Mesenchymal stem cell (in vitro differentiated cells and primary cell): ENCODE data around the gene CUBN.

ENCODE experiments used
- DNase-seq: peaks from one replicate; pipeline ENCODE4 v3.0.0-alpha.2; 2013
- H2AFZ ChIP-seq: one replicate; pipeline ENCODE4 v1.6.1; 2013; ENCODE audit warnings: low read depth, mild to moderate bottlenecking, control low read depth, inconsistent platforms, low read length, moderate library complexity
- H2AK5ac ChIP-seq: 2 replicates; pipeline ENCODE4 v1.6.1; 2013; ENCODE audit warnings: low read length, moderate library complexity, mild to moderate bottlenecking, inconsistent platforms; ENCODE audit not compliant: severe bottlenecking
- H2BK120ac ChIP-seq: one replicate; pipeline ENCODE4 v1.6.1; 2013; ENCODE audit warnings: low read depth, mild to moderate bottlenecking, inconsistent platforms, low read length, moderate library complexity
- H2BK12ac ChIP-seq, 2 experiments: one replicate each; pipeline ENCODE4 v1.6.1; 2013; ENCODE audit warnings: inconsistent platforms in 2 of 2, low read length in 2 of 2, mild to moderate bottlenecking in 2 of 2, moderate library complexity in 2 of 2, control low read depth in 1 of 2
- H2BK15ac ChIP-seq: one replicate; pipeline ENCODE4 v1.6.1; 2013; ENCODE audit warnings: mild to moderate bottlenecking, low read depth, inconsistent platforms; ENCODE audit not compliant: poor library complexity, severe bottlenecking
- H2BK5ac ChIP-seq: 2 replicates; pipeline ENCODE4 v1.6.1; 2013; ENCODE audit warnings: low read depth, mild to moderate bottlenecking, low read length, control low read depth, inconsistent platforms; ENCODE audit not compliant: poor library complexity, severe bottlenecking
- H3K14ac ChIP-seq, 2 experiments: one replicate each; pipeline ENCODE4 v1.6.1; 2013; ENCODE audit warnings: inconsistent platforms in 2 of 2, low read length in 2 of 2, control low read depth in 1 of 2, mild to moderate bottlenecking in 1 of 2, moderate library complexity in 1 of 2
- H3K18ac ChIP-seq, 2 experiments: one replicate each; pipeline ENCODE4 v1.6.1; 2013; ENCODE audit warnings: inconsistent platforms in 2 of 2, low read length in 2 of 2, control low read depth in 1 of 2, low read depth in 1 of 2, mild to moderate bottlenecking in 1 of 2
- H3K23ac ChIP-seq, 2 experiments: one replicate each; pipeline ENCODE4 v1.6.1; 2013; ENCODE audit warnings: inconsistent platforms in 2 of 2, low read length in 2 of 2, mild to moderate bottlenecking in 2 of 2, moderate library complexity in 2 of 2, control low read depth in 1 of 2
- H3K27ac ChIP-seq: 2 replicates; pipeline ENCODE4 v1.5.1; 2013; ENCODE audit warnings: mild to moderate bottlenecking, moderate library complexity, low read length, control low read depth, inconsistent platforms; ENCODE audit not compliant: poor library complexity, severe bottlenecking
- H3K27me3 ChIP-seq, 2 experiments: 2 replicates each; pipeline versions ENCODE4 v1.6.1 to v1.7.0; 2013; ENCODE audit warnings: low read length in 2 of 2, mild to moderate bottlenecking in 2 of 2, moderate library complexity in 2 of 2, control low read depth in 1 of 2, inconsistent platforms in 1 of 2; ENCODE audit not compliant: control insufficient read depth in 1 of 2, insufficient read depth in 1 of 2
- H3K36me3 ChIP-seq, 2 experiments: 2 replicates each; pipeline versions ENCODE4 v1.6.1 to v1.7.0; 2013; ENCODE audit warnings: low read length in 2 of 2, control low read depth in 1 of 2, inconsistent platforms in 1 of 2, low read depth in 1 of 2, mild to moderate bottlenecking in 1 of 2; ENCODE audit not compliant: insufficient read depth in 2 of 2, control insufficient read depth in 1 of 2
- H3K4ac ChIP-seq, 2 experiments: one replicate each; pipeline ENCODE4 v1.6.1; 2013; ENCODE audit warnings: inconsistent platforms in 2 of 2, low read length in 2 of 2, mild to moderate bottlenecking in 2 of 2, moderate library complexity in 2 of 2, control low read depth in 1 of 2, low read depth in 1 of 2
- H3K4me1 ChIP-seq: 2 replicates; pipeline ENCODE4 v1.6.1; 2013; ENCODE audit warnings: low read depth, low read length, control low read depth; ENCODE audit not compliant: control insufficient read depth, insufficient read depth
- H3K4me2 ChIP-seq: 2 replicates; pipeline ENCODE4 v1.6.1; 2013; ENCODE audit warnings: low read length, mild to moderate bottlenecking, inconsistent platforms; ENCODE audit not compliant: poor library complexity, severe bottlenecking
- H3K4me3 ChIP-seq, 2 experiments: 2 replicates each; pipeline versions ENCODE4 v1.5.1 to v1.7.0; 2013; ENCODE audit warnings: low read length in 2 of 2, mild to moderate bottlenecking in 2 of 2, control low read depth in 1 of 2, low read depth in 1 of 2; ENCODE audit not compliant: insufficient read depth in 1 of 2
- H3K79me1 ChIP-seq: replicated peaks from 2 replicates; pipeline ENCODE4 v1.6.1; 2013; ENCODE audit warnings: mild to moderate bottlenecking, control low read depth, low read length, inconsistent platforms; ENCODE audit not compliant: poor library complexity, severe bottlenecking
- H3K9ac ChIP-seq: 2 replicates; pipeline ENCODE4 v1.7.0; 2013; ENCODE audit warnings: mild to moderate bottlenecking, low read length, moderate library complexity
- H3K9me3 ChIP-seq: 2 replicates; pipeline ENCODE4 v1.7.0; 2013; ENCODE audit warnings: mild to moderate bottlenecking, low read length; ENCODE audit not compliant: control insufficient read depth
- H4K8ac ChIP-seq: one replicate; pipeline ENCODE4 v1.6.1; 2013; ENCODE audit warnings: inconsistent platforms, mild to moderate bottlenecking, low read length, moderate library complexity
- H4K91ac ChIP-seq: one replicate; pipeline ENCODE4 v1.6.1; 2013; ENCODE audit warnings: mild to moderate bottlenecking, low read length, inconsistent platforms
- WGBS: methylation state at CpG from one replicate; pipeline ENCODE4 v1.1.7; 2013; ENCODE audit warnings: mixed read lengths; 5-methylcytosine and 5-hydroxymethylcytosine counted together

Gene CUBN

DNA sequence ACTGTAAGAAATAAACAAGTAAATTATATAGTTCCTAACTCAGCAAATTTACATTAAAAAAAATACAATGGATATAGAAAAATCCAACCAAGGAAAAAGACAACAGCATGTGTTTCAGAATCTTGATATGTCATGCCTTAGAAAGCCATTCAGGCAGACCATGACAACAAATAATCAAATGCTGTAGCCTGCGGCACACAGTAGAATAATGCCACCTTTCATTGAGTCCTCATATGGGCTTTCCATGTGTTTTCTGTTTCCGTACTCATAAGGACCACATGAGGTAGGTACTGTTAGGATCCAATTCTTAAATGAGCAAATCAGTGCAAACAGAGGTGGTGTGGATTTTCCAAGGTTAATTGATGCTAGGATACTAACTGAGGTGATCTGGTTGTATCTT lies 138.6 kb downstream of the CUBN start:
- Histone ChIP-seq H3K79me1 (no peaks in the 10 kb centered on the region), H4K8ac (no peak overlapping the region), H2AFZ (no peak overlapping the region), H3K9ac (no peak overlapping the region), H3K4ac (no peak overlapping the region), H4K91ac (no peak overlapping the region), H2BK5ac (no peak overlapping the region), H2BK120ac (no peak overlapping the region), H3K27me3 (no peaks in the 10 kb centered on the region), H3K23ac (no peak overlapping the region), H3K4me3 (no peak overlapping the region), H3K18ac (no peak overlapping the region), H3K4me1 (peaks cover 10% of the 10 kb centered on the region), H3K27ac (no peak overlapping the region), H2AK5ac (no peak overlapping the region), H3K14ac (no peak overlapping the region), H2BK12ac (no peak overlapping the region), H3K9me3 (no peaks in the 10 kb centered on the region), H2BK15ac (no peak overlapping the region), H3K4me2 (no peak overlapping the region), H3K36me3 (peaks cover 0 to 5% of the 10 kb centered on the region in 2 experiments)
- DNase-seq = no peak
- 100% methylated on average over 2 of the region's 2 CpGs for WGBS

DNA sequence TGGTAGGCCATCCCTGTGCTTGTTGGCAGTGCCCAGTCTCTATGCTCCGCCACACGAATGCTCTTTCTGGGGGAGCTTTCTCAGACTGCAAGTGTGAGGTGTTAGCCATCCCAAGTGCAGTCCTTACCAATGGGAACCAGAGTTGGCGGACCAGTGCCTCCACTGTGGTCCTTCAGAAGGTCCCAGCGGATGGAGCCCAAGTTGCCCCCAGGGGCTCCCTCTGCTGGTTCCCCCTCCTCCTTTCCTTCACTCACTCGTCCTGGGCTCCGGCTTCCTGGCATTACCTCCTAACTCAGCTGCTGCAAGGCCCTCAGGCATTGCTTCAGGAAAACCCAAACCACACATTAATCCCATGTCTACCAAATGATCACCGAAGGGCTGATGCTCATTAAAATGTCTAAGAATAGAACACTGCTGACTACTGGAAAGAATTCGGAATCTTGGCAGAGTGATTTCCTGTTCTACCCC lies 139.8 kb downstream of the CUBN start:
- Histone ChIP-seq H2BK15ac (peak overlapping the region; percentile 61), H3K27ac (peak overlapping the region; percentile 7), H3K79me1 (no peaks in the 10 kb centered on the region), H3K9me3 (no peaks in the 10 kb centered on the region), H2AFZ (no peak overlapping the region), H3K23ac (no peak overlapping the region), H3K36me3 (peaks cover 0 to 5% of the 10 kb centered on the region in 2 experiments), H3K9ac (no peak overlapping the region), H3K4me2 (no peak overlapping the region), H2BK5ac (peak overlapping the region; percentile 71), H3K14ac (peak overlapping the region in 1 of 2 experiments; percentile 95), H3K4ac (peak overlapping the region in 1 of 2 experiments; percentile 72), H2BK120ac (peak overlapping the region; percentile 46), H4K91ac (peak overlapping the region; percentile 71), H2BK12ac (peak overlapping the region; percentile 87 to 88), H3K18ac (peak overlapping the region; percentile 13 to 88), H4K8ac (peak overlapping the region; percentile 25), H3K4me3 (no peak overlapping the region), H3K27me3 (no peaks in the 10 kb centered on the region), H3K4me1 (peaks cover 19% of the 10 kb centered on the region), H2AK5ac (peak overlapping the region; percentile 100)
- 88% methylated on average over 8 of the region's 8 CpGs for WGBS
- DNase-seq = peak; percentile 43

DNA sequence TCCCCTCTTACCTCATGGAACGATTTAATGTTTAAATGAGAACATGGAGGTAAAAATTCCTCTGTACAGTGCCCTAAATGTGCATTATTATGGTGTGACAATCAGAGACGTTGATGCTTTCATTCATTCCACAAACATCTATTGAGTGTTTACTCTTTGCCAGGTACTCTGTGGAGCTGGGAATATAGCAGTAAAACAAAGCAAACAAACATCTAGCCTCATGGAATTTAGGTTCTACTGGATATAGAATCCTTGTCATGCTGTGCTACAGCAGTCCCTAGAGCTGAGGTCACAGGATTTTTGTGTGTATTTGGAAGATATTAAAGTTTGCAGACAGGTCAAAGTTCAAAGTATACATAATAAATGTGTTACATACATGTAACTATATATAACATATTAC lies 140.7 kb downstream of the CUBN start:
- Histone ChIP-seq H4K91ac (no peak overlapping the region), H3K18ac (no peak overlapping the region), H2BK120ac (no peak overlapping the region), H3K9me3 (no peaks in the 10 kb centered on the region), H3K23ac (no peak overlapping the region), H2BK12ac (no peak overlapping the region), H2AFZ (no peak overlapping the region), H3K14ac (no peak overlapping the region), H3K4ac (no peak overlapping the region), H3K27me3 (no peaks in the 10 kb centered on the region), H2BK5ac (peak overlapping the region; percentile 22), H3K79me1 (no peaks in the 10 kb centered on the region), H4K8ac (no peak overlapping the region), H3K27ac (no peak overlapping the region), H3K4me3 (no peak overlapping the region), H2AK5ac (no peak overlapping the region), H3K36me3 (peaks cover 0 to 5% of the 10 kb centered on the region in 2 experiments), H3K4me1 (peaks cover 22% of the 10 kb centered on the region), H3K4me2 (no peak overlapping the region), H3K9ac (no peak overlapping the region), H2BK15ac (no peak overlapping the region)
- no peak for DNase-seq
- WGBS = no CpG with 5 or more reads among the region's 2 CpGs

DNA sequence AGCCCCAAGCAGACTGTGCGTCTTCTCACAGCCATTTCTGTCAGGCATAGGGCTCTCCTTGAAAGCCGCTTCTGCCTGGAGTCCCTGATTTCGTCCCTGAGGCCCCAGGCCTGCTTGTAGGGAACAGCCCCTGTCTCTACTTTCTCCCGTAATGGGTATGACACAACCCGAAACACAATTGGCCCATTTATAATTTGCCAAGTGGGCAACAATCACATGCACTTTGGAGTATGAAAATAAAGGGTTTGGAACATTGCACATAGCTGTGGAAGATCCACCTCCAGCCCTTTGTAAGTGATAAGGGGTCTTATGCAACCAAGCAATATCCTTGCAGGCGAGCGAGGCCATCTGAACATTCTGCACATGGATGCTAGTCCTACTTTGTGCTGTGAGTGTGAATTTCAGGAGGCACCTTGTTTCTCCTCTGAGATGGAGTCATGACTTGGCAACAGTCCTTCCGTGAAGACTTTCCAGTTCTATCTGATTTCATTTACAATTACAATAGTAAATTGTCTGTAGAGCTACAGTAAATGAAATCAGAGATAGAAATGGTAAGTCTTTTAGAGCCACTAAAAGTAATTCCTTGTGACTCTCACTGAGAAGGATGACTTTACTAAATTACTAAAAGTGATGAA lies 141.5 kb downstream of the CUBN start:
- H3K4me2 ChIP-seq = no peak overlapping the region
- no peak for DNase-seq
- no peak overlapping the region for H3K4me3 ChIP-seq
- peak overlapping the region; percentile 49 to 98 for H2BK12ac ChIP-seq
- H3K4ac ChIP-seq = peak overlapping the region in 1 of 2 experiments; percentile 87
- H4K91ac ChIP-seq = peak overlapping the region; percentile 90
- no peaks in the 10 kb centered on the region for H3K9me3 ChIP-seq
- peak overlapping the region; percentile 87 to 90 for H3K18ac ChIP-seq
- WGBS = 85% methylated on average over 6 of the region's 8 CpGs
- no peaks in the 10 kb centered on the region for H3K27me3 ChIP-seq
- peaks cover 0 to 5% of the 10 kb centered on the region in 2 experiments for H3K36me3 ChIP-seq
- peak overlapping the region; percentile 88 for H2BK120ac ChIP-seq
- no peaks in the 10 kb centered on the region for H3K79me1 ChIP-seq
- H3K27ac ChIP-seq = peak overlapping the region; percentile 100
- peak overlapping the region; percentile 52 for H2AK5ac ChIP-seq
- H2AFZ ChIP-seq = no peak overlapping the region
- H2BK15ac ChIP-seq = peak overlapping the region; percentile 44
- H3K4me1 ChIP-seq = peaks cover 23% of the 10 kb centered on the region
- H3K14ac ChIP-seq = peak overlapping the region in 1 of 2 experiments; percentile 36
- H3K23ac ChIP-seq = peak overlapping the region in 1 of 2 experiments; percentile 63
- H4K8ac ChIP-seq = peak overlapping the region; percentile 96
- H3K9ac ChIP-seq = peak overlapping the region; percentile 89
- peak overlapping the region; percentile 98 for H2BK5ac ChIP-seq
